HG03095 (cell line): ENCODE results near the gene ZNF557.

Experiments used
- ATAC-seq: cut with Tn5 transposase; IDR thresholded peaks from one replicate; pipeline ENCODE4 v1.9.1; 2021; ENCODE audit warnings: moderate library complexity; ENCODE audit not compliant: unreplicated experiment

ZNF557 gene

DNA sequence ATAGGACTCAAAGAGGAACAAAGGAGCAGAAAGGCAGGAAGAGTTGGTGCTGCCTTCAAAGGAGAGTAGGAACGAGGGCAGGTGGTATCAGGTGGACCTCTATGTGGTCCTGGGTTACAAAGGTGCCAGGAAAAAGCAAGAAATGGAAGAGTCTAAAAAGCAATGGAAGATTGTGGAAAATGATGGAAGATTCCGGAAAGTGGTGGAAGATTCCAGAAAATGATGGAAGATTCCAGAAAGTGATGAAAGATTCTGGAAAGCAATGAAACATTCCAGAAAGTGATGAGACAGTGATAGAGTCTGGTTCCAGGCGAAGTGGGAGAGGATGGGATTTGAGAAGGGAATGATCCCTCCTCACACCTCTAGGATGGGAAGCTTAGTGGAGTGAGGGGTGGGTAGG is 55.3 kb downstream of the ZNF557 start:
- ATAC-seq = no peak

DNA sequence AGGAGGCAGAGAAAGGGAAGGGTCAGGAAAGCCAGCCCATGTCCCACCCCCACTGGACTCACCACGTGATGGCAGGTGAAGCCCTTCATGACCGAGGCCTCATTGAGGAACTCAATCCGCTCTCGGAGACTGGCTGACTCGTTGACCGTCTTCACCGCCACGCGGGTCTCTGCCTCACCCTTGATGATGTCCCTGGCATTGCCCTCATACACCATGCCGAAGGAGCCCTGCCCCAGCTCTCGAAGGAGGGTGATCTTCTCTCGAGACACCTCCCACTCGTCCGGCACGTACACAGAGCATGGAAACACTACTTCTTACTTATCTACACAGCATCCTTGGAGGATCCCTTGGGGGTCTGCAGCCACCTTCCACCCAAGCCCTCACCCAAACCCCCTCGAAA is 55.7 kb downstream of the ZNF557 start:
- ATAC-seq = no peak

DNA sequence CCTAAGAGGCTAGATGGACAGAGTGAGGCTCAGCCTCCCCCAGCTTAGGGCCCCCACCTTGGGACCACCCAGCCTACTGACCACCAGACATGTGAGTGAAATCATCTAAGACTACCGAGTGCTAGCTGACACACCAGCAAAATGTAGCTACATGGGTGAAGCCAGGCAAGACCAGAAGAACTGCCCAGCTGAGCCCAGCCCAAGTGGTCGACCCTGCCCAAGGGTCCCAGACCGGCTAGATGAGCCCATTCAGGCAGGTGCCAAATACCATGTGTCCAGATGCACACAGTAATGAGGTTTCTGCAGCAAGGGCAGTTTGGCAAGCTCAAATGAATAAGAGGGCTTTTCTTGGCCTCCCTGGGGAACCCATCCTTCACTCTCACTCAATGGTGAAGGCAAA is 56.6 kb downstream of the ZNF557 start:
- ATAC-seq = no peak

DNA sequence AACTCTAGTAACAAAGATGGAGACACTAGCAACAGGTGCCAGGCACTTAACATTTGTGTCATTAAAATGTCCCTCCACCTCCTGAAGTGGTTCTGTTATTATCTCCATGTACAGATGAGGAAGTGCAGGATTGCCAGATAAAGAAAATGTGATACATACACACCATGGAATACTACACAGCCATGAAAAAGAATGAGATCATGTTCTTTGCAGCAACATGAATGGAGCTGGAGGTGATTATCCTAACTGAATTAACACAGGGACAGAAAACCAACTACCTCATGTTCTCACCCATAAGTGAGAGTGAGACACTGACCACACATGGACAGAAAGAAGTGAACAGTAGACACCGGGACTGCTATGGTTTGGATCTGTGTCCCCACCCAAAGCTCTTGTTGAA is 60.5 kb downstream of the ZNF557 start:
- ATAC-seq = no peak

DNA sequence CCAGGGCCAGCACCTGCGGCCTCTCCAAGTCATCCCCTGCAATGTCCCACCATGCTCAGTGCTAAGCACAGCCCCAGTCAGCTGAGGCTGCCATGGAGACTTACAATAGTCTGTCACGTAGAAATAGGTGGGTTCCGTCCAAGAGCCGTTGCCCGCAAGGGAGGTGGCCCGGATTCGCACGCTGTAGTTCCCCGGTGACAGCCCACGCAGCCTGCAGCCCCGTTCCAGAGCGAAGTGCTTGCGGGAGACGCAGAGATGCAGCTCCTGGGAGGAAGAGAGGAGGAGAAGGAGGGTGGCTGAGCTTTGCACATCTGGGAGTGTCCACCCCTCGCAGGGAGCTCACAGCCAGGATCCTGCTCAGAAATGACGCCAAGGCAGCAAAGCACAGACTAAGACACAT is 62.6 kb downstream of the ZNF557 start:
- no peak for ATAC-seq

DNA sequence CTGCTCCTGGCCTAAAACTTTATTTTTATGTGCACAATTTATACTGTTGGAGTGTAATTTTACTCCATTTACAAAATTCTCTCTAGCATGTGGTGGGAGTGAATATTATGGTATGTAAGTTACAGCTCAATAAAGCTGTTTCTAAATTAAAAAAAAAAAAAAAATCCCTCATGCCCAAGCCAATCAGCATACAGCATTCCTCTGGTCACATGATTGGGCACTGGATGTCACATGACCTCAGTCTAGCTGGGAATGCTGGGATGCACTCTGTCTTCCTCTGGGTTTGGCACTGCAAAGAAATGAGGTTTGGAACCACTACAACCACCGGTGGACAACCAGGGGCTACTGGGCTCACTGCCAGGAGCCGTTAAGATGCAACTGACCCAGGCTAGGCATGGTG is 67.6 kb downstream of the ZNF557 start:
- ATAC-seq = no peak
